Kidney tubule cell (primary cell): ENCODE results near the gene KLHL20.
"Not testable (repeated sequence)": the region's sequence is repeated elsewhere in the genome, so short reads cannot be mapped to it uniquely, and the experiment has no call there.

ENCODE experiments used
- DNase-seq: peaks from one replicate; pipeline ENCODE4 v3.0.0-alpha.2; 2018; ENCODE audit warnings: low spot score

The KLHL20 gene

GRCh38 chr1:173753830-173754229 is 39.0 kb downstream of the KLHL20 start:
- DNase-seq, result no peak

DNA sequence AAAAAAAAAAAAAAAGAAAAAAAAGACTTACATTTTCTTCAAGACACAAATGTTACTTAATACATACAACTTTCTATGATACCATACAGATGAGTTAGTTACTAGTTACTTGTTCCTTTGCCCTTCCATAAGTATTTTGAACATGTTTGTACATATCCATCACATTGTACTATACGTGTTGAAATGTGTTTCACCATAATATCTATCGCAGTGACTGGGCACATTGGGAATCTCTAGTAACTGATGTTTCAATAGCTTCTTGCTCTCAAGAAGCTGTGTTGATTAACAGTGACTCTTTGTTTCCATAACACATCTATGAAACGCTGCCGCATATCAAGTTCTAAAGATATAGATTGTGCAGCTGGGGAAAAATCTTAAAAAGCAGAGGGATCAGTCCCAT is 42.9 kb downstream of the KLHL20 start:
- DNase-seq, result no peak

DNA sequence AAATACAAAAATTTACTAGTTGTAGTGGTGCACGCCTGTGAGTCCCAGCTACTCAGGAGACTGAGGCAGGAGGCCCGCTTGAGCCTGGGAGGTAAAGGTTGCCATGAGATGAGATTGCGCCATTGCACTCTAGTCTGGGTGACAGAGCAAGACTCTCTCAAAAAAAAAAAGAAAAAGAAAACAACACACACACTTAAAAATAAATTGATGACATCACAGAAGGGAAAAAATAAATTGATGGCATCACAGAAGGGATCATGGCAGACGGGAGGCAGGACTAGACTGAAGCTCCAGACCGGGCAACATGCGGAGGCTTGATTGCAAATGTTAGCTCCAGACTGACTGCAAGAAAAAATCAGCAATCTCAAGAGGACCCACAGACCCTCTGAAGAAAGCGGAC is 43.3 kb downstream of the KLHL20 start:
- DNase-seq, result no peak

DNA sequence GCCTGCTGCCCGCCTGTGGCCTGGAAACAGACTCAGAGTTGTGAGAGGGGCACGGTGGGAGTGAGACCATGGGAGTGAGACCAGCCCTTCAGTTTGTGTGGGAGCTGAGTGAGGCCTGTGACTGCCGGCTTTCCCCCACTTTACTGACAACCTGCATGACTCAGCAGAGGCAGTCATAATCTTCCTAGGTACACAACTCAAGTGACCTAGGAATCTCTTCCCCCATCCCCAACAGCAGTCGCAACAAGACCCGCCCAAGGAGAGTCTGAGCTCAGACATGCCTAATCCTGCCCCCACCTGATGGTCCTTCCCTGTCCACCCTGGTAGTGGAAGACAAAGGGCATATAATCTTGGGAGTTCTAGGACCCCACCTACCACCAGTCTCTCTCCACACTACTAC is 44.2 kb downstream of the KLHL20 start:
- peak; percentile 2 for DNase-seq

- DNase-seq, result not testable (repeated sequence)
Observed at GRCh38 chr1:173764331-173764730, 49.5 kb downstream of the KLHL20 start.

- no peak for DNase-seq
Observed at GRCh38 chr1:173768206-173768605, 53.4 kb downstream of the KLHL20 start.

- DNase-seq, result no peak
Observed at GRCh38 chr1:173768827-173769226, 54.0 kb downstream of the KLHL20 start.

- not testable (repeated sequence) for DNase-seq
Observed at GRCh38 chr1:173770330-173770729, 55.5 kb downstream of the KLHL20 start.

DNA sequence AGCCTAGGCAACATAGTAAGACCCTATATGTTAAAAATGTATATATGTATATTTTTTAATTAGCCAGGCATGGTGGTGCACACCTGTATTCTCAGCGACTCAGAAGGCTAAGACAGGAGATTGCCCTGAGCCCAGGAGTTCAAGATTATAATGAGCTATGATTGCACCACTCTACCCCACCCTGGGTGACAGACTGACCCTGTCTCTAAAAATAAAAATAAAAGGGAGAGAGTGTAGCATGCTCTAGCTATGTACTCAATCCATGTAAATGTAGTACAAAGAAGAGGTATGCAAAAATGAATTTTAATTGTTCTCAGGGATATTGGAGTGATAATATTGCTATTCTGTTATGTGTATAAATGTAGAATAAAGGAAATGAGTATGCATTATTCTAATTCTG is 56.8 kb downstream of the KLHL20 start:
- DNase-seq, result no peak

- no peak for DNase-seq
Observed at GRCh38 chr1:173775578-173776226, 60.9 kb downstream of the KLHL20 start.

- DNase-seq, result no peak
Observed at GRCh38 chr1:173779936-173780335, 65.2 kb downstream of the KLHL20 start.

DNA sequence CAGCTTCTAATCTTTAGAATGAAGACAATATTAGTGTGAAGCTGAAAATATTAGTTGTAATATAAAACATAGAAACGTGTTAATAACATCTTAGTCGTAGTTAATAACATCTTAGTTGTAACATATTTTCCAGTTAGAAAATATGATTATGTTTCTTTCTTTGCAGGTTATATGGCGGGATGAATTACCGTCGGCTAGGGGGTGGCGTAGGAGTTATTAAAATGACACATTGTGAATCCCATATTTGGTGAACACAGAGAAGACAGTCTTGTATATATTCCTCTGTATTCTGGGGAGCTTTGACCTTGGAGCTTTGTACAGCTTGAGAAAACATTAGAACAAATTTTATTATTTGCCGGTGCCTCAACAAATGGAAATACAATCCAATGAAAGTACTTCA is 70.2 kb downstream of the KLHL20 start:
- no peak for DNase-seq

GRCh38 chr1:173789841-173790240 is 75.1 kb downstream of the KLHL20 start:
- no peak for DNase-seq

DNA sequence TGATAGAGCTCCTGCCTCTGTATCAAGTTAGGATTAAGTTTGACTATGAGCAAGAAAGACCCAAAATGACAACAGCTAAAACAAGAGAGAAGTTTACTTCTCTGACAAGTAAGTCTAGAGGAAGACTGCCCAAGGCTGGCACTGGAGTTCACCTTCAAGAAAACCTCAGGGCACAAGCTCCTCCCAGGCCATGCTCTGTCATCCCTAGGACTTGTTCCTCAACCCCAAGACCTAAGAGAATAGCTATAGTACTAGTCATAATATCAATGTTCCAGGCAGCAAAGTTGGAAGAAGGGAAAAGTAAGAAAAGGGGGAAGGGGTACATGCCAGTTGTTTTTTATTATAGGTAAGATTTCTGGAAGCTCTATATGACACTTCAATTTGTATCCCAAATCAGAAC is 83.3 kb downstream of the KLHL20 start:
- DNase-seq, result peak; percentile 19

DNA sequence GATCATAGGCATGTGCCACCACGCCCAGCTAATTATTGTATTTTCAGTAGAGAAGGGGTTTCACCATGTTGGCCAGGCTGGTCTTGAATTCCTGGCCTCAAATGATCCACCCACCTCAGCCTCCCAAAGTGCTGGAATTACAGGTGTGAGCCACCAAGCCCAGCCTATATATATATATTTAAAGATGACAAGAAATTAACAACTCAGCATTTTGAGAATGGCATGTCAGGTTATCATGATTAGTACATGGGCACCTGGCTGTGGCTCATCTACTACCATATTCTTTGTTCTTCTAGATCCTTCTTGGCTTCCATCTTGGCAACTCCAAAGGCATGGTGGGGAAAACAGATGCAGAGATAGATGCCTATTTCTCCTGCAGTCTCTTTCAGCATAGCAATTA is 85.2 kb downstream of the KLHL20 start:
- DNase-seq, result not testable (repeated sequence)

GRCh38 chr1:173802961-173803360 is 88.2 kb downstream of the KLHL20 start:
- DNase-seq, result no peak

DNA sequence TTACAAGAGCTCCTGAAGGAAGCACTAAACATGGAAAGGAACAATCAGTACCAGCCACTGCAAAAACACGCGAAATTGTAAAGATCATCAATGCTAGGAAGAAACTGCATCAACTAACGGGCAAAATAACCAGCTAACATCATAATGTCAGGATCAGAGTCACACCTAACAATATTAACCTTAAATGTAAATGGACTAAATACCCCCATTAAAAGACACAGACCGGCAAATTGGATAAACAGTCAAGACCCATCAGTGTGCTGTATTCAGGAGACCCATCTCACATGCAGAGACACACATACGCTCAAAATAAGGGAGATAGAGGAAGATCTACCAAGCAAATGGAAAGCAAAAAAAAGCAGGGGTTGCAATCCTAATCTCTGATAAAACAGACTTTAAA is 98.9 kb downstream of the KLHL20 start:
- not testable (repeated sequence) for DNase-seq

- no peak for DNase-seq
Observed at GRCh38 chr1:173818459-173818858, 103.7 kb downstream of the KLHL20 start.

DNA sequence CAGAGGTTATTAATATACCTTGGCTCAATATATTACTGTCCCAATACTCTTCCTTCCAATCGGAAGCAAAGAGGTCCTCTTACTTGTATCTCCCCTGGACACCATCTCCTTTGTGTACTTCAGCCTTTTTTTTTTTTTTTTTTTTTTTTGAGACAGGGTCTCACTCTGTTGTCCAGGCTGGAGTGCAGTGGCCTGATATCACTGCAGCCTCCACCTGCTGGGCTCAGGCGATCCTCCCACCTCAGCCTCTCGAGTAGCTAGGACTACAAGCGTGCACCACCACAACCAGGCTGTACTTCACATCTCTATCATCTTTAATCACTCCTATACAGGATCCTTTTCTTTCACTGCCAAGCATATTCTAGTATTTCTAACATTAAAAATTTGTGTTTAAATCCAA is 106.9 kb downstream of the KLHL20 start:
- DNase-seq, result no peak

DNA sequence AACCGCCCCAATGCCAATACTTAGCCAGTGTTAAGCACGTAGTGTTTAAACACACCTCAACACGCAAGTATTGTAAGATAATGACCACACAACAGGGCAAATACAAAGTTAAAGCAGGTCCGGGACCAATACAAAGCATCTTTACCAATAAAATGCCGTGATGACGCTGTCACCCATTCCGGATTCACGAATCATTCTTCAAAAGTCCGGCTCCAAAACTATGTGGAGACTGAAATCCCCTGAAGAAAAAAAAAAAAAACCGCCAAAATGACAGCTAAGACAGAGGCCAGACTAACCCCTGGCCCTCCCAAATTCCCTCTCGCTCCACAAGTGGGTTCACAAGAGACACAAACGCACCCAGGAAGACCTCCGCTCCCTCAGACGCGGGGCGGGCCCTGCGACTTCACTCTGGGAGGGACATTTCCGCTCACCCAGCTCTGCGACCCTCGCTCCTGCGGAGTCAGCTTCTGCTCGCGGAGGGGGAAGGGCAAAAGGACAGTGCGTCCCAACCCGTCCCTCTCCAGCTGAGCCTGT is 109.1 kb downstream of the KLHL20 start:
- no peak for DNase-seq

DNA sequence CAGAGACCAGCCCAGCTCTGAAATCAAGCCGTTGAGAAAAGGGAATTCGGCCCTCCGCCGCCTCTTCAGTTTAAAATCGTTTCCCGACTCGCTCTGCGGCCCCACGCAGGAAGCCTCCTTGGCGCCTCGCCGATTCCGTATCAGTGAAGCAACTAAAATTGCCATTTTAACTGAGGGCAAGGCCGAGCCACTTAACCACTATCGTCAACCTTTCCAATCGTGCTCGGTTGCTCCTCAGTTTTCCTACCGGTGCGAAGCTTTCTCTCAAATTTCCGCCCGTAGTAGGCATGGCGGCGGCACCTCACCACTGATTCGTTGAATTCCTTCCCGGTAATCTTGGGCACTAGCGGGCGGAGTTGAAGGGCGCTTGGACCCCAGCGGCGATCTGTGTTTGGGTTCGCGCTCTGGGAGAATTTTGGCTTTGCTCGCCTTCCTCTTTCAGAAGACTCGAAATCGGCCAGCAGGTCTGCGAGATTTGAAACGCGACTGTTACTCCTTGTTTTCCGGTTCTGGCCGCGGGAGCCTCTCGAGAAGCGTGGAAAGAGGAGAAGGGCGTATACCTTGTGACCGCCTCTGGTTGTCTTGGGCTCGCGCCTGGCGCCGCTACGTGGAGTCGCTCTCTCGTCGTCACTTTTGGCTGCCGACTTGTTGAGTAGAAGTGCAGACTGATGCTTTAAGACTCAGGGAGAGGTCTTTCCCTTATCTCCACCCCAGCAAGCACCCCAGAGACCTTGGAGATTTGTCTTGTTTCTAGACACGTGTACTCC is 109.7 kb downstream of the KLHL20 start, which contains the start of the genes CENPL and DARS2:
CENPL (minus strand) TSS at position 569 of the 767 bp plus-strand sequence. CDS start 13,584 bp downstream, outside the sequence.
DARS2 (plus strand) TSS at position 359 of the 767 bp plus-strand sequence. CDS start 557 bp downstream, outside the sequence.
- peak; percentile 98 for DNase-seq

GRCh38 chr1:173827611-173828010 is 112.8 kb downstream of the KLHL20 start:
- DNase-seq, result no peak

DNA sequence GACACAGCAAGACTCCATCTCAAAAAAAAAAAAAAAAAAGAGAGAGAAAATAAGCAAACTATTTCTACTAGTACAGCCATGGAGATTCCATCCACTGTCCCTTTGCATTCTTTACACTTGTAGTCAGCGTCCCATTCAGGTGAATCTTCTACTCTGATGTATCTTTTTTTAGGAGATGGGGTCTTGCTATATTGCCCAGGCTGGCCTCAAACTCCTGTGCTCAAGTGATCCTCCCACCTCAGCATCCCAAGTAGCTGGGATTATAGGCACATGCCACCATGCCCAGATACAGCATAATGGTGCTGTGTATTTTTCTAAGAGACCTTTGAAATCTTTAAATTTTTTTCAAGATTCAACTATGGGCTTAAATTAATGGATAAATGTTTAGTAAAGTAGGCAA is 118.0 kb downstream of the KLHL20 start:
- DNase-seq, result no peak
